GM19395 (cell line): Measurements from ENCODE around the gene HAPSTR1.
A peak's percentile ranks its signal among the peaks of the same experiment; 100 is the strongest.

Experiments
- ATAC-seq: cut with Tn5 transposase; IDR thresholded peaks from one replicate; pipeline ENCODE4 v1.9.1; 2021; ENCODE audit warnings: mild to moderate bottlenecking, moderate library complexity; ENCODE audit not compliant: unreplicated experiment

HAPSTR1 gene

GRCh38 chr16:9119795-9120194, 28.4 kb downstream of the HAPSTR1 start:
- no peak for ATAC-seq

DNA sequence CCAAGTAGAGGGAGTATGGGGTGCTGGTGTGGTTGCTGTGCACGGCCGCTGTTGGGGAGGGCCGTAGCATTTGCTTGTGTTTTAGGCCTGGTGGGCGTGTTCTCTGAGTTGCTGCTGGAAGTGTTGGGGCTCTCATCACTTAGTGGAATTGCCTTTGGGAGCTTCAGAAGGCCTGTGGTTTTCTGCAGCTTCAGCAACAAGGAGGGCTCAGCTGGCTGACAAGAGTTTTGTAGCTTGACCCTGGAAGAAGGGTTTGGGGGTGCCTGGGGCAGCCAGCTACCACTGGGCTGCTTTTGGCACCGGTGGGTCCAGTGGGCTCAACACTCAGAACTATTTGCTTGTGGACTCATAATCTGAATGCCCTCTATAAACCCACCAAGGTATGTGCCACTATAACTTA, 30.9 kb downstream of the HAPSTR1 start:
- no peak for ATAC-seq

GRCh38 chr16:9122969-9123368, 31.5 kb downstream of the HAPSTR1 start:
- ATAC-seq = no peak

DNA sequence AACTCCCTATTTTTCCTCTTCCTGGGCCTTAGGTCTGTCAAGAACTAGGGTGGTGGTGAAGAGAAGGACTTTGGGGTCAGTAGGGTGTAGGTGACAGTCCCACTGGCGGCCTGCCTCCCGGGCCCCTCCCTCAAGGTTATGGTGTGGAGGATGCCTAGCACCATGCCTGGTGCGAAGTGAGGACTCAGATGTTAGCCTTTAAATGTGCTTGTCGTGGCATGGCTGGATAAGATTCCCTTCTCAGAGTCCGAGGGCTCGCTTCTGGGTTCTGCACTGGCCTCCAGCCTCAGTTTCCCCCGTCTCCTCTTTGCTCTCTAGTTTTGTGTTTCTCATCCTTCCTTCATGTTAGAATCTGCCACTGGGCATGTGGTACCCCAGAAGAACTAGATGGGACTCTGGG, 32.0 kb downstream of the HAPSTR1 start:
- ATAC-seq = no peak

DNA sequence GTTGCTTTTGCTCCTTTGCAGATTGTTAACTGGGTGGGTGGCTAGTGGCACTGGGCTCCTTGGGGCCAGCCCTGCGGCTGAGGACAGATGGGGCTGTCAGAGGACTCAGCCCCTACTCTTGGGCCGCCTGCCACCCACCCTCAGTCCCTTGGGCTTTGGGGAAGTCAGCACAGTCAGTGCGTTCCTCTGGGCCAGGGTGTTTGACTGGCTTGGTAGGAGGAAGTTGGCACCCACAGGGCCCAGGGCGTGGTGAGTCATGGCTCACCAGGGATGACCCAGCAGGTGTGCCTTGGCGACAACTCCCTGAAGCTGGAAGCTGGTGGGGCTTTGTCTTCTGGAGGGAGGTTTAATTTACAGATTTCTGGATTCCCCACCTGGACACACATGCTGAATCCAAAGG, 32.4 kb downstream of the HAPSTR1 start:
- ATAC-seq = no peak

DNA sequence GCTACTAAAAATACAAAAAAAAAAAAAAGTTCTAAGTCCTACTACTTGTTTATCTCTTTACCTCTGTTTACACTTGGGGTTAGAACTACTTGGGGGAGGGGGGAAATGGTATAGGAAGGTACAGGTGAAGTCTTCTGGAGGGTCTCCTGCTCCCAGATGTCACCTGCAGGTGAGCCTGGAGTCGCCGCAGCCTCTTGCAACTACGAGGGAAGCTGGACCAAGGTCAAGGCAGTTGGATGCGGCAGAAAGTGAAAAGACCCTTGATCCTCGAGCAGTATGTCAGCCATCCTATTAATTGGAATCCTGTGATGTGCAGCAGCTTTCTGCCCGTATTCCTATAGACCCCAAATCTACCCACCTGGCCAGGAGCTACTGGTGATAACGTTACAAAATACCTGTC, 33.0 kb downstream of the HAPSTR1 start:
- ATAC-seq = no peak

DNA sequence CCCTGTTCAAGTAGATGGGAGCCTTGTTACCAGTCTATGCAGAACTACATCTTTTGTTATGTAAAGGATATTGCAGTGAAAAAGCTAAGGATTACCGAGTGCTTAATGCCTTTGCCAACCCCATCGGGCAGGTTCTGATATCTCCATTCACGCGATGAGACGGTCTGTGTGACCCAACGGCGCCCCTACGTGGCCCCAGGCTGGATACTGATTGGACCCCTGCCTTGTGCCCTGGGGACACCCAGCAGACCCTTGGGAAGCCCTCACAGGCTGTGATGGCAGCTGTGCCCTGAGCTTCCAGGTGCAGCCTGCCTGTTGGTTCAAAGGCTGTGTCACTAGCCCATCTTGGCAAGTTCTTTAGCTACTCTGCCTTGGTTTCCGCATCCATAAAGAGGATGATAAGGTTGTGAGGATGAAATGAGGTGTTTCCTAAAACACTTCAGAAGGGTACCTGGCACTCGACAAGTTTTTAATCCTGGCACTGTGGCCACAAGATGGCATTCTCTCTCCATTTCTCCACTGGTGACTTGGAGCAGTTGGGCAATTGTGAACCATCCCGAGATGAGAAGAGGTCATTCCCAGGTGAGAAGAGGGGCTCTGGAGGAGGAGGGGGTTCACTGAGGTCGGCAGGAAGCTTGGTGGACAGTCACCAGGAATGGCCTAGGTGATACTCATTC, 33.6 kb downstream of the HAPSTR1 start:
- no peak for ATAC-seq

DNA sequence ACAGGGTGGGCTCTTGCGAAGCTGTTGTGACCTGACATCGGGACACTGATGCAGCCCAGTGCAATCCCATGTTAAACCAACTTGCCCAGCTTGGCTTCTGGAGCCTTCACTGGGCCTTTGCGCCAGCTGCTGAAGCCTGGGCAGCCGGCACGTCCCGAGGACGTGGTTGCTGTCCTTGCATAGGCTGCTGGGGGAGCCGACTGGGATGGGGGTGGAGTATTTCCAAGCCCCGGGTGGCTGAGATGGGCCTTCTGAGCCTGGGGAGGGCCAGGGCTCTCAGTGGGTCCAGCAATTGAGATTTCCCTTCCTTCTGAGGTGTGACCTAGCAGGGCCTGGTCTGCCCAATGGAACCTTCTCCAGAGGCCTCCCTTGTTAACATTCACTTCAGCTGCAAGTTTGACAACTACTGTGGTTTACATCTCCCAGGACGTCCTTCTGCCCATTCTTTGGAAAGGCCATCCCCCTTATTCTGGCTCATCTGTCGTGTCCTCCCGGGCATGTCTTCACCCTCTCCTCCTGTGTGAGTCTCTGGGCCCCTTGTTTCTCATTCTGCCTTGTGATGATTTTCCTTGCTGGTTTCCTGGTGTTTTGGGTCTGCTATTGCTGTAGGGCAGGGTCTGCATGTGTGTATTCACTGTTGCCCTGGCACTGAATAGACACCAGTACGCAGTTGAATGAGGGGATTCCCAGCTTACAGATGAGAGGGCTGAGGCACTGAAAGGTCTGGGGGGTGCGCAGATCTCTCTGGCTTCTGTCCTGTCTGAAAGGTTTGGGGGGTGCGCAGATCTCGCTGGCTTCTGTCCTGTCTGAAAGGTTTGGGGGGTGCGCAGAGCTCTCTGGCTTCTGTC, 34.4 kb downstream of the HAPSTR1 start:
- ATAC-seq = no peak

DNA sequence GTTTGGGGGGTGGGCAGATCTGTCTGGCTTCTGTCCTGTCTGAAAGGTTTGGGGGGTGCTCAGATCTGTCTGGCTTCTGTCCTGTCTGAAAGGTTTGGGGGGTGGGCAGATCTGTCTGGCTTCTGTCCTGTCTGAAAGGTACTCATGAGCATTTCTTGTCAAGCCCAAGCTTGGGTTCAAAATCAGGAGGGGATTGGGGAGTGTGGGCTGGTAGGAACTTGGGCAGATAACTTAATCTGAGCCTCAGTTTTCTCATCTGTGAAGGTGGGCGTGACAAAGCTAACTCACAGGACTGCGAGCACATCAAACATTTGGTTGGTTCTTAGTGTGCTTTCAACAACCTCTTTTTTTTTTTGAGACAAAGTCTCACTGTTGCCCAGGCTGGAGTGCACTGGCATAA, 35.2 kb downstream of the HAPSTR1 start:
- ATAC-seq = no peak

- ATAC-seq = no peak
These were observed 37.2 kb downstream of the HAPSTR1 start for GRCh38 chr16:9128346-9129342.

DNA sequence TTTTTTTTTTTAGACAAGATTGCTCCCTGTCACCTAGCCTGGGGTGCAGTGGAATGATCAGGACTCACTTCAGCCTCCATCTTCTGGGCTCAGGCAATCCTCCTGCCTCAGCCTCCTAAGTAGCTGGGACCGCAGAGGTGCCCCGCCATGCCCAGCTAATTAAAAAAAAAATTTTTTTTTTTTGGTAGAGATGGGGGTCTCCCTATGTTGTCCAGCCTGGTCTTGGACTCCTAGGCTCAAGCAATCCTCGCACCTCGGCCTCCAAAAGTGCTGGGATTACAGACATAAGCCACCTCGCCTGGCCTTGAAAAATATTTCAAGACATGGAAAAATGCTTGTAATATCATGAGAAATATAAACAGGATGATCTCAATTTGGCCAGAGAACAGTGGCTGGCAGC, 42.9 kb downstream of the HAPSTR1 start:
- no peak for ATAC-seq

DNA sequence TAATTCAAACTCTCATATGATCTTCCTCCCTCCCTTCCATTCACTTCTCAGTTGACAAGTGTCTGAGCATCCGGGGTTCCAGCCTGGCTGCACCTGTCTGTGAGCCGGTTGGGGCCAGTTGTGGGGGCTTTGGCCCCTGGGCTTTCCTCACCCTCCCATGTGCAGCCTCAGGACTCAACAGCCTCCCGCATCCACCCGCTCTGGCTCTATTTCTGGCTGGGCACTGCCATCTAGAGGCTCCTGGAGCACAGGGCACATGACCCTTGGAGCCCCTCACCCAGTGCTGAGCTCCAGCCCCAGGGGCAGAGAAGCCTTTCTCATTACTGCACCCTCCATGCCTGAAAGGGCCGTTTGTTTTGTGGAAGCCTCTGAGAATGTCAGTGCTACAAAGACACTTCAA, 43.3 kb downstream of the HAPSTR1 start:
- no peak for ATAC-seq

- peak; percentile 62 for ATAC-seq
These were observed 44.4 kb downstream of the HAPSTR1 start for GRCh38 chr16:9135797-9136196.

GRCh38 chr16:9136596-9136995, 45.2 kb downstream of the HAPSTR1 start:
- ATAC-seq = no peak

DNA sequence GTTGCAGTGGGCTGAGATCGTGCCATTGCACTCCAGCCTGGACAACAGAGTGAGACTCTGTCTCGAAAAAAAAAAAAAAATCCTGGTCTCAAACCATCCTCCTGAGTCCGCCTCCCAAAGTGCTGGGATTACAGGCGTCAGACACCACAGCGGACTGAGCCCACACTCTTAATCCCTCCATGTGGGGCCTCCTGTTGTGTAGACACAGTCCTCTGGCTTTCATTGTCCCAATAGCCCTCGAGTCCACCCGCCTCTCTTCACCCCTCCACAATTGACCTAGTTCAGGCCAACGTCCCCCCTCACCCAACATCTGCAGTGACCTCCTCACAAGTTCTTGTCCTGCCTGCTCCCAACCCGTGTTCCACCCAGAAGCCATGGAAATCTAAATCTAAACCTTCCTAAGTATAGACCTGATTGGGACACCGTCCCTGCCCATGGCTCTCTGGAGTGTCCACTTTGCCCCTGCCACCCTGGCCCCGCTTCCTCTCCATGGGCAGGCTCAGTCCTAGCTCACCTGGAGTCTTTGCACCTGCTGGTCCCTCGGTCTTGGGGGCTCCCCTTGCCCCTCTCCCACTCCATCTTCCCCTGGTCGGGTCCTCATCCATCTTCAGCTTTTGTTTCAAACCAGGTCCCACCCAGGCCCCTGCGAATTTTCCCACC, 46.7 kb downstream of the HAPSTR1 start:
- ATAC-seq = no peak

GRCh38 chr16:9138731-9139501, 47.5 kb downstream of the HAPSTR1 start:
- ATAC-seq = no peak

DNA sequence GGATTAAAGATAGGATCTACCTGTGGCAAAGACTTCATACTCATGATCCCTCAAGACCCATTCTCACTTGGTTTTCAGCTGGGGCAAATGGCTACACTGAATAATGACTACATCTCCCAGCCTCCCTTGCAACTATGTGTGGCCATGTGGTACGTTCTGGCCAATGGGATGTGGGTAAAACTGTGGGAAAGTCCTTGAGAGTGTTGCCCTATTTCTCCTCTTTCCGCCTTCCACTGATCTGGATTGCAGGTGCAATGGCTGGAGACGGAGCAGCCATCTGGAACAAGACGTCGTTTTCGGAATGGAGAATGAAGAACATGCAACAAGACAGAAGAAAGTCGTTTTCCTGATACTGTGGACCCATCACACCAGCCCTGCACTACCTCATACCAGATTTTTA, 48.5 kb downstream of the HAPSTR1 start:
- ATAC-seq = peak; percentile 56
